Activated CD8-positive, alpha-beta memory T cell treated with anti-CD3 and anti-CD28 coated beads, Interleukin-2, amount 10 ng/mL, durations not matched to agents 7 days and 5 days (primary cell): Measurements from ENCODE around the gene MCM5. TPM values are rescaled to one million over a fixed set of nuclear protein-coding genes. Genes with fewer than 3 reads are reported as not detected.
"Not testable (repeated sequence)": the region's sequence is repeated elsewhere in the genome, so short reads cannot be mapped to it uniquely, and the experiment has no call there.

ENCODE experiments used
- ATAC-seq: fragments of 150-1000 bp; cut with Tn5 transposase; one replicate; pipeline ENCODE4 v1.10.0; 2021; ENCODE audit warnings: moderate library complexity
- CTCF ChIA-PET: fragments of 350-600 bp; sonication (Branson Sonifier 250); formaldehyde crosslinking; loops from one replicate; lab custom pipeline; 2021; ENCODE audit warnings: antibody characterized with exemption; lab: Charles Lee
- DNase-seq: peaks from one replicate; pipeline ENCODE4 v3.0.0-alpha.2; 2020
- H3K27ac Mint-ChIP-seq: one replicate; pipeline ENCODE4 v1.8.0; 2021; ENCODE audit warnings: mild to moderate bottlenecking, mixed read lengths
- H3K27me3 Mint-ChIP-seq: one replicate; pipeline ENCODE4 v1.8.0; 2021; ENCODE audit warnings: mixed read lengths
- H3K36me3 Mint-ChIP-seq: one replicate; pipeline ENCODE4 v1.8.0; 2021; ENCODE audit warnings: mild to moderate bottlenecking, mixed read lengths
- H3K4me1 Mint-ChIP-seq: one replicate; pipeline ENCODE4 v1.8.0; 2021; ENCODE audit warnings: mixed read lengths
- H3K4me3 Mint-ChIP-seq: one replicate; pipeline ENCODE4 v1.8.0; 2021; ENCODE audit warnings: mild to moderate bottlenecking, moderate library complexity, mixed read lengths
- H3K9me3 Mint-ChIP-seq: one replicate; pipeline ENCODE4 v1.8.0; 2022; ENCODE audit warnings: low read depth, mixed read lengths
- total RNA-seq, 2 experiments: library from RNA; stranded (reverse); gene quantifications; one replicate each; pipeline ENCODE4 v1.2.3, GENCODE V29; 2021

Gene MCM5
- total RNA-seq, 2 experiments from 2014 or later: 271 to 329 TPM

- Mint-ChIP-seq H3K4me1 (peaks cover 22% of the 10 kb centered on the region), H3K27me3 (peaks cover 33% of the 10 kb centered on the region), H3K4me3 (peak overlapping the region; percentile 58), H3K36me3 (no peaks in the 10 kb centered on the region), H3K9me3 (no peaks in the 10 kb centered on the region), H3K27ac (peak overlapping the region; percentile 28)
- CTCF ChIA-PET: interaction anchor here (1.2 kb wide), 1 partner anchor 30 kb away, joined by 3 read pairs; no protein-coding TSS in a partner anchor
- DNase-seq (no peak), ATAC-seq (no peak)
These were observed 18.4 kb upstream of the MCM5 start for GRCh38 chr22:35381424-35382009.

- no peak for ATAC-seq
- Mint-ChIP-seq H3K27me3 (peaks cover 35% of the 10 kb centered on the region), H3K27ac (no peak overlapping the region), H3K4me1 (peaks cover 11% of the 10 kb centered on the region), H3K36me3 (no peaks in the 10 kb centered on the region), H3K4me3 (no peak overlapping the region), H3K9me3 (no peaks in the 10 kb centered on the region)
- no peak for DNase-seq
- CTCF ChIA-PET: no interaction called here
These were observed 16.3 kb upstream of the MCM5 start for GRCh38 chr22:35383679-35384071.

DNA sequence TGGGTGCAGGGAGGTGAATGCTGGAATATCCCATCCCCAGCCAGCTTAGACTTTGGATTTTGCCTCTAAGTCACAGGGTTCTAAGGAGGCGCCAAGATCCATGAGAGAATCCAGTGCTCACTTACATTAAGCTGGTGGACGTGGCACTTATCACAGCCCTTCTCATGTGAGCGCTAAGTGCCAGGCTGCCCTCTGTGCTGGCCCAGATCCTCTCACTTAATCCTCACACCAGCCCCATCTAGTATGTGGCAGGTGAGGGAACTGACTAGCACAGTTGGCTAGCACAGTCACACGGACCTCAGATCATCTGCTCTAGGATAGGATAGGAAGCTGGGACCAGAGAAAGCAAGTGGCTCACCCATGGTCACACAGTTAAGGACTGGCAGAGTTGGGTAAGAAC, 15.4 kb upstream of the MCM5 start:
- H3K4me1 Mint-ChIP-seq: peaks cover 11% of the 10 kb centered on the region
- H3K9me3 Mint-ChIP-seq: no peaks in the 10 kb centered on the region
- peaks cover 35% of the 10 kb centered on the region for H3K27me3 Mint-ChIP-seq
- H3K36me3 Mint-ChIP-seq: no peaks in the 10 kb centered on the region
- CTCF ChIA-PET: interaction anchor here (2.0 kb wide), 1 partner anchor 34 kb away, joined by 4 read pairs; no protein-coding TSS in a partner anchor
- H3K27ac Mint-ChIP-seq: no peak overlapping the region
- ATAC-seq: no peak
- DNase-seq: no peak
- no peak overlapping the region for H3K4me3 Mint-ChIP-seq

GRCh38 chr22:35384975-35385588, 14.9 kb upstream of the MCM5 start:
- ATAC-seq: no peak
- no peaks in the 10 kb centered on the region for H3K36me3 Mint-ChIP-seq
- H3K9me3 Mint-ChIP-seq: no peaks in the 10 kb centered on the region
- CTCF ChIA-PET: interaction anchor here (1.0 to 2.0 kb wide), 2 partner anchors 21 to 34 kb away, joined by 3 to 4 read pairs; no protein-coding TSS in a partner anchor
- no peak for DNase-seq
- peaks cover 11% of the 10 kb centered on the region for H3K4me1 Mint-ChIP-seq
- no peak overlapping the region for H3K4me3 Mint-ChIP-seq
- no peak overlapping the region for H3K27ac Mint-ChIP-seq
- peaks cover 34% of the 10 kb centered on the region for H3K27me3 Mint-ChIP-seq

DNA sequence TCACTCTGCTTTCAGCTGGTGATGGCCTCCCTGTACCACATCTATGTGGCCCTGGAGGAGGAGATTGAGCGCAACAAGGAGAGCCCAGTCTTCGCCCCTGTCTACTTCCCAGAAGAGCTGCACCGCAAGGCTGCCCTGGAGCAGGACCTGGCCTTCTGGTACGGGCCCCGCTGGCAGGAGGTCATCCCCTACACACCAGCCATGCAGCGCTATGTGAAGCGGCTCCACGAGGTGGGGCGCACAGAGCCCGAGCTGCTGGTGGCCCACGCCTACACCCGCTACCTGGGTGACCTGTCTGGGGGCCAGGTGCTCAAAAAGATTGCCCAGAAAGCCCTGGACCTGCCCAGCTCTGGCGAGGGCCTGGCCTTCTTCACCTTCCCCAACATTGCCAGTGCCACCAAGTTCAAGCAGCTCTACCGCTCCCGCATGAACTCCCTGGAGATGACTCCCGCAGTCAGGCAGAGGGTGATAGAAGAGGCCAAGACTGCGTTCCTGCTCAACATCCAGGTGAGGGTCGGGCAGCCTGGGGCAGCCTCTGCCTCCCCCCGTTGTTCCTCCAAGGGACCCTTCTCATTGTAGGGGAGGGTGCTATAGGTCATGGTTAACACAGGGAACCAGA, 13.2 kb upstream of the MCM5 start:
- Mint-ChIP-seq H3K9me3 (no peaks in the 10 kb centered on the region), H3K4me3 (no peak overlapping the region), H3K27me3 (peaks cover 21% of the 10 kb centered on the region), H3K27ac (no peak overlapping the region), H3K4me1 (peaks cover under 1% of the 10 kb centered on the region), H3K36me3 (no peaks in the 10 kb centered on the region)
- CTCF ChIA-PET: interaction anchor here (1.4 kb wide), 1 partner anchor 12 kb away, joined by 4 read pairs; no protein-coding TSS in a partner anchor
- ATAC-seq: no peak
- DNase-seq: no peak

GRCh38 chr22:35390933-35391332, 9.0 kb upstream of the MCM5 start:
- H3K36me3 Mint-ChIP-seq: no peaks in the 10 kb centered on the region
- peaks cover 19% of the 10 kb centered on the region for H3K4me1 Mint-ChIP-seq
- H3K4me3 Mint-ChIP-seq: no peak overlapping the region
- ATAC-seq (no peak), DNase-seq (no peak)
- peaks cover 6% of the 10 kb centered on the region for H3K27me3 Mint-ChIP-seq
- no peaks in the 10 kb centered on the region for H3K9me3 Mint-ChIP-seq
- CTCF ChIA-PET: interaction anchor here (0.7 to 1.6 kb wide), 4 partner anchors 8 to 541 kb away, joined by 3 to 6 read pairs (median 3); no protein-coding TSS in a partner anchor
- H3K27ac Mint-ChIP-seq: no peak overlapping the region

DNA sequence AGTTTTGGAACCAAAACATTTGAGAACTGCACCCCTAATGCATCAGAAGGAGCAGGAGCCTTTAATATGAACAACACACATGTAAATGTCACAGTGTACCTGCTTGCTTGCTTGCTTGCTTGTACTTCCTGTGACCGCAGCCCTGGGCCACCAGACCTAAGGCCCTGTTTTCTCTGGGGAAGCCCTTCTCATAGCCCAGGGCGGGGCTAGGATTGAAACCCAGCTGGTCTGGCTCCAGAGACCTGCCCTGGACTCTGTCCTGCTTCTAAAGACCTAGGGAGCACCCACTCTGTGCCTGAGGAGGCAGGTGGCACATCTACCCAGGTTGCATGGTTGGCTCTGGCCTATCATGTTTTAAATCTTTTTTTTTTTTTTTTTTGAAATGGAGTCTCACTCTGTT, 7.6 kb upstream of the MCM5 start:
- CTCF ChIA-PET: interaction anchor here (0.7 kb wide), 1 partner anchor 40 kb away, joined by 3 read pairs; no protein-coding TSS in a partner anchor

GRCh38 chr22:35393116-35394010, 6.6 kb upstream of the MCM5 start:
- Mint-ChIP-seq H3K36me3 (no peaks in the 10 kb centered on the region), H3K4me3 (no peak overlapping the region), H3K9me3 (no peaks in the 10 kb centered on the region), H3K27ac (peak overlapping the region; percentile 46), H3K27me3 (peaks cover 4% of the 10 kb centered on the region), H3K4me1 (peaks cover 19% of the 10 kb centered on the region)
- CTCF ChIA-PET: interaction anchor here (0.7 kb wide), 1 partner anchor 41 kb away, joined by 3 read pairs; no protein-coding TSS in a partner anchor
- ATAC-seq (no peak), DNase-seq (no peak)

More for the DNA sequence above, 7.6 kb upstream of the MCM5 start:
- Mint-ChIP-seq H3K4me3 (no peak overlapping the region), H3K4me1 (peaks cover 19% of the 10 kb centered on the region), H3K27me3 (peaks cover 4% of the 10 kb centered on the region), H3K27ac (no peak overlapping the region), H3K36me3 (no peaks in the 10 kb centered on the region), H3K9me3 (no peaks in the 10 kb centered on the region)
- peak; percentile 30 for ATAC-seq
- DNase-seq: no peak

DNA sequence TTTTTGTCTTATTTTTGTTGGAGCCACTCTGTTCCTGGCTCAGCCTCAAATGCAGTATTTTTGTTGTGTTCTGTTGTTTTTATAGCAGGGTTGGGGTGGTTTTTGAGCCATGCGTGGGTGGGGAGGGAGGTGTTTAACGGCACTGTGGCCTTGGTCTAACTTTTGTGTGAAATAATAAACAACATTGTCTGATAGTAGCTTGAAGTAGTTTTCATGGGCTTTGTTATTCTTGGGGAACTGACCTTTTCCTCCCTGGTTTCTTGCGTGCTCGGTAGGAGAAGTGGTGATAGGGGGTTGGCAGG, 6.0 kb upstream of the MCM5 start:
- CTCF ChIA-PET: no interaction called here
- ATAC-seq (no peak), DNase-seq (no peak)
- Mint-ChIP-seq H3K27me3 (peaks cover 2% of the 10 kb centered on the region), H3K27ac (peak overlapping the region; percentile 46), H3K4me1 (peaks cover 23% of the 10 kb centered on the region), H3K4me3 (no peak overlapping the region), H3K9me3 (no peaks in the 10 kb centered on the region), H3K36me3 (no peaks in the 10 kb centered on the region)

DNA sequence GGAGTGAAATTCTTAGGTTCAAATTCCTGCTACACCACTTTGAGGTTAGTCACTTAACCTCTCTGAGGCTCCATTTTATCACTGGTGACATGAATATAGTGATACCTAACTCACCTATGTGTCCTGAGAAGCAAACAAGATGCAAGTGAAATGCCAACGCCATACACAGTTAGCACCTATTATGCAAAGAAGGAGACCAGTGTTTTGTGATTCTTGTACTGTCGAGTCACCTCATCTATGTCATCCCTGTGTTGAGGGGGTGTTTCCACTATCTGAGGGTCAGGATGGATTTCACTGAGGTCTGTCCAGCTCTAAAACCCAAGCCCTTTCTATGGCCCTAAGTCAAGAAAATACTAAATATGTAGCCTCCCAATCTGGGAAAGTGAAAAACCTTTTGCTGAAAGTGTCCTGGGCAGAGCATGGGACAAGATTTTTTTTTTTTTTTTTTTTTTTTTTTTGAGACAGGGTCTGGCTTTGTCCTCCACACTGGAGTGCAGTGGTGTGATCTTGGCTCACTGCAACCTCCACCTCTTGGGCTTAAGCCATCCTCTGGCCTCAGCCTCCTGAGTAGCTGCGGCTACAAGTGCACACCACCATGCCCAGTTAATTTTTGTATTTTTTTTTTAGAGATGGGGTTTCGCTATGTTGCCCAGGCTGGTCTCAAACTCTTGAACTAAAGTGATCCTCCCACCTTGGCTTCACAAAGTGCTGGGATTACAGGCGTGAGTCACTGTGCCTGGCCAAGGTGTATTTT, 5.0 kb upstream of the MCM5 start:
- no peak for ATAC-seq
- Mint-ChIP-seq H3K4me1 (peaks cover 27% of the 10 kb centered on the region), H3K27me3 (peaks cover under 1% of the 10 kb centered on the region), H3K4me3 (no peak overlapping the region), H3K9me3 (no peaks in the 10 kb centered on the region), H3K36me3 (peaks cover 3% of the 10 kb centered on the region), H3K27ac (no peak overlapping the region)
- DNase-seq: no peak
- CTCF ChIA-PET: interaction anchor here (1.8 kb wide), 1 partner anchor 44 kb away, joined by 6 read pairs; no protein-coding TSS in a partner anchor

GRCh38 chr22:35396622-35397021, 3.3 kb upstream of the MCM5 start:
- H3K27ac Mint-ChIP-seq, ATAC-seq, H3K4me3 Mint-ChIP-seq, H3K9me3 Mint-ChIP-seq, DNase-seq, H3K27me3 Mint-ChIP-seq: not testable (repeated sequence)
- CTCF ChIA-PET: interaction anchor here (0.7 to 1.8 kb wide), 2 partner anchors 46 to 50 kb away, joined by 3 to 6 read pairs; no protein-coding TSS in a partner anchor
- peaks cover 16% of the 10 kb centered on the region for H3K36me3 Mint-ChIP-seq
- peaks cover 34% of the 10 kb centered on the region for H3K4me1 Mint-ChIP-seq

GRCh38 chr22:35397095-35397904, 2.6 kb upstream of the MCM5 start:
- H3K27ac Mint-ChIP-seq: no peak overlapping the region
- CTCF ChIA-PET: interaction anchor here (0.7 to 1.8 kb wide), 2 partner anchors 47 to 180 kb away, joined by 3 to 6 read pairs; no protein-coding TSS in a partner anchor

More at GRCh38 chr22:35397095-35397904, 2.6 kb upstream of the MCM5 start:
- no peaks in the 10 kb centered on the region for H3K27me3 Mint-ChIP-seq
- no peaks in the 10 kb centered on the region for H3K9me3 Mint-ChIP-seq
- no peak overlapping the region for H3K4me3 Mint-ChIP-seq
- H3K36me3 Mint-ChIP-seq: peaks cover 20% of the 10 kb centered on the region
- ATAC-seq (no peak), DNase-seq (no peak)
- peaks cover 39% of the 10 kb centered on the region for H3K4me1 Mint-ChIP-seq
